ENCODE results near the gene VSTM1. TPM values are rescaled to one million over a fixed set of nuclear protein-coding genes. Genes with fewer than 3 reads are reported as not detected.

Gene VSTM1
- total RNA-seq, 2 donors from 2014 or later, result not detected

DNA sequence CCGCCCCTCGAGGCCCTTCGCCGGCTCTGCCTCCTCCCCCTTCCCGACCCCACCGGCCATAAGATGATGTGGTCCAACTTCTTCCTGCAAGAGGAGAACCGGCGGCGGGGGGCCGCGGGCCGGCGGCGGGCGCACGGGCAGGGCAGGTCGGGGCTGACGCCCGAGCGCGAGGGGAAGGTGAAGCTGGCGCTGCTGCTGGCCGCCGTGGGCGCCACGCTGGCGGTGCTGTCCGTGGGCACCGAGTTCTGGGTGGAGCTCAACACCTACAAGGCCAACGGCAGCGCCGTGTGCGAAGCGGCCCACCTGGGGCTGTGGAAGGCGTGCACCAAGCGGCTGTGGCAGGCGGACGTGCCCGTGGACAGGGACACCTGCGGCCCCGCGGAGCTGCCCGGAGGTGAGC lies 70.9 kb downstream of the VSTM1 start:
- Mint-ChIP-seq H3K9me3 (no peaks in the 10 kb centered on the region), H3K4me3 (no peak overlapping the region), H3K27me3 (ENCODE audit: insufficient read depth) (peaks cover 71% of the 10 kb centered on the region), H3K27ac (no peak overlapping the region), H3K36me3 (ENCODE audit: low read depth) (no peaks in the 10 kb centered on the region), H3K4me1 (peaks cover 6% of the 10 kb centered on the region)
- H3K36me3 ChIP-seq (ENCODE audit: control insufficient read depth, insufficient read depth, low read length), result no peaks in the 10 kb centered on the region
- 94 to 95% methylated on average over 15 to 43 of the region's 43 CpGs for WGBS, 2 experiments (ENCODE audit: insufficient coverage in 1 of 2, insufficient read length in 1 of 2)
- H3K27me3 ChIP-seq (ENCODE audit: control insufficient read depth, insufficient read depth, low read length, poor library complexity, severe bottlenecking), result peaks cover 53% of the 10 kb centered on the region
- no peaks in the 10 kb centered on the region for H3K9me3 ChIP-seq (ENCODE audit: control insufficient read depth, low read length)
- no peak overlapping the region for H3K9ac ChIP-seq (ENCODE audit: extremely low read depth, low read length, poor library complexity, severe bottlenecking)
- TF ChIP-seq CTCF (conservative IDR thresholded peaks at IDR 0.05), result no peak
- H3K4me3 ChIP-seq (ENCODE audit: low read length), result no peak overlapping the region
- no peak for DNase-seq
- no peaks in the 10 kb centered on the region for H3K4me1 ChIP-seq (ENCODE audit: control insufficient read depth, insufficient read depth, low read length)
- H3K27ac ChIP-seq (ENCODE audit: low read depth, low read length), result no peak overlapping the region

- no peak overlapping the region for H3K27ac Mint-ChIP-seq
- no peak for TF ChIP-seq CTCF (conservative IDR thresholded peaks at IDR 0.05)
- H3K36me3 Mint-ChIP-seq (ENCODE audit: low read depth), result no peaks in the 10 kb centered on the region
- H3K9ac ChIP-seq (ENCODE audit: extremely low read depth, low read length, poor library complexity, severe bottlenecking), result no peak overlapping the region
- DNase-seq, result no peak
- peaks cover under 1% of the 10 kb centered on the region for H3K4me1 Mint-ChIP-seq
- WGBS, 2 experiments (ENCODE audit: insufficient coverage in 1 of 2, insufficient read length in 1 of 2), result 92 to 96% methylated on average over 8 to 9 of the region's 9 CpGs
- peak overlapping the region; percentile 48 for H3K4me3 Mint-ChIP-seq
- peaks cover 53% of the 10 kb centered on the region for H3K27me3 ChIP-seq (ENCODE audit: control insufficient read depth, insufficient read depth, low read length, poor library complexity, severe bottlenecking)
- H3K27me3 Mint-ChIP-seq (ENCODE audit: insufficient read depth), result peaks cover 69% of the 10 kb centered on the region
- H3K4me3 ChIP-seq (ENCODE audit: low read length), result no peak overlapping the region
- no peaks in the 10 kb centered on the region for H3K36me3 ChIP-seq (ENCODE audit: control insufficient read depth, insufficient read depth, low read length)
- no peaks in the 10 kb centered on the region for H3K4me1 ChIP-seq (ENCODE audit: control insufficient read depth, insufficient read depth, low read length)
- no peaks in the 10 kb centered on the region for H3K9me3 Mint-ChIP-seq
- H3K9me3 ChIP-seq (ENCODE audit: control insufficient read depth, low read length), result no peaks in the 10 kb centered on the region
- H3K27ac ChIP-seq (ENCODE audit: low read depth, low read length), result no peak overlapping the region
Measured at GRCh38 chr19:53992211-53992610, 71.5 kb downstream of the VSTM1 start.

DNA sequence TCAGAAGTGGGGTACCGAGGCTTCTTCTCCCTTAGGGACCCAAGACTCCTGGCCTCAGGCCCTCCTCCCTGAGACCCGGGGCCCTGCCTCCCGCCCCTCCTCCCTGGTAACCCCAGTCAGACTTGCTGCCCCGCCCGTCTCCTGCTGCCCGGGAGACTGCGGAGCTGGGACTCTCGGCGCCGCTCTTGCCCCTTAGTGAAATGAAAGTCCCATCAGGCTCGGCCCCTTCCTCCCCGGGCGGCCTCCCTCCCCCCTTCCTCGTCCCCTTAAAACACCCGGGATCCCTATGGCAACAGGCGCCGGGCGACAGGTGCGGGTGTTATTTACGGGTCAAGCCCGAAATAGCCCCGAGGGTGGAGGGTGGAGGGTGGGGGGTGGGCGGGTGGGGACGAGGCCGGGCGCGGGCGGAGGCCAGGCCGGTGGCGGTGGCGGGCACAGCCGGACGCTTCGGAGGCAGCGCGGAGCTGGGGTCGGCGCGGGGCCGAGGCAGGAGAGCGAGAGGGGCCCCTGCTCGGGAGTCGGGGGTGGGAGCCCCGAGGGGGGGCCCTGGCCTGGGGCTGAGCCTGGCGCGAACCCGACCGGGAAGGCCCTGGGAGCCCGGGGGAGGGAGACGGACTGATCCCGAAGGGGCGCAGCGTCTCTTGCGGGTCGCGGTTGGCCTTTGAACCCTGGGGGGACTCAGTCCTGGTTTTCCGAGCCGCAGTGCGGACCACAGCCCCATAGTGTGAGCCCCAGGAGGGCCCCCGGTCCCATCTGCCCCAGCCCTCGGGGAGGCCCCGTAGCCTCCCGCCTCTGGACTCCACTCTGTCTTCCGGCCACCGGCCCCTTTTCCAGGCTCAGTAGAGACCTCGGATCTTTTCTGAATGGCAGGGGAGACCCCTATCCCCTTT lies 72.2 kb downstream of the VSTM1 start, which contains the start of gene CACNG6:
Gene CACNG6 (plus strand): TSS at position 414 of the 890 bp plus-strand sequence. CDS start 1,241 bp downstream, outside the sequence.
- TF ChIP-seq CTCF (conservative IDR thresholded peaks at IDR 0.05), result no peak
- Mint-ChIP-seq H3K27ac (no peak within 1 kb of the TSS), H3K4me3 (peak within 1 kb of the TSS; percentile 48), H3K4me1 (no peaks in the 10 kb centered on the region), H3K9me3 (no peaks in the 10 kb centered on the region), H3K36me3 (ENCODE audit: low read depth) (no peaks in the 10 kb centered on the region), H3K27me3 (ENCODE audit: insufficient read depth) (peaks cover 64% of the 10 kb centered on the region)
- Histone ChIP-seq H3K4me3 (ENCODE audit: low read length) (no peak within 1 kb of the TSS), H3K9me3 (ENCODE audit: control insufficient read depth, low read length) (no peaks in the 10 kb centered on the region), H3K9ac (ENCODE audit: extremely low read depth, low read length, poor library complexity, severe bottlenecking) (no peak within 1 kb of the TSS), H3K36me3 (ENCODE audit: control insufficient read depth, insufficient read depth, low read length) (no peaks in the 10 kb centered on the region), H3K27me3 (ENCODE audit: control insufficient read depth, insufficient read depth, low read length, poor library complexity, severe bottlenecking) (peaks cover 49% of the 10 kb centered on the region), H3K4me1 (ENCODE audit: control insufficient read depth, insufficient read depth, low read length) (no peaks in the 10 kb centered on the region), H3K27ac (ENCODE audit: low read depth, low read length) (no peak within 1 kb of the TSS)
- peak; percentile 86 for DNase-seq
- 23 to 34% methylated on average over 17 to 61 of the region's 66 CpGs for WGBS, 2 experiments (ENCODE audit: insufficient coverage in 1 of 2, insufficient read length in 1 of 2)

Other genes starting within 250 kb of the VSTM1 start
- gene NLRP12, start 239.6 kb downstream of the VSTM1 start, total RNA-seq, result 1 to 10 TPM in 1 of 2 donors, under 1 TPM in 1; 0.20 to 2.6 TPM
- 100 to 1,000 TPM; 112 to 157 TPM for gene MYADM, start 196.0 kb downstream of the VSTM1 start, total RNA-seq
- gene PRKCG, start 181.7 kb downstream of the VSTM1 start, total RNA-seq, result 1 to 10 TPM; 2.7 to 5.6 TPM
- gene CACNG7, start 154.6 kb downstream of the VSTM1 start, total RNA-seq, result 1 to 10 TPM; 2.7 to 3.4 TPM
- 1 to 10 TPM in 1 of 2 donors, under 1 TPM in 1; 0.48 to 4.8 TPM for gene CACNG8, start 101.0 kb downstream of the VSTM1 start, total RNA-seq
- gene CACNG6, start 72.3 kb downstream of the VSTM1 start, total RNA-seq, result 1 to 10 TPM in 1 of 2 donors, under 1 TPM in 1; 0.92 to 1.8 TPM
- not detected for gene TARM1, start 17.5 kb upstream of the VSTM1 start, total RNA-seq
- gene OSCAR, start 36.9 kb upstream of the VSTM1 start, total RNA-seq, result under 1 TPM; 0.20 to 0.44 TPM
- 100 to 1,000 TPM; 196 to 229 TPM for gene NDUFA3, start 39.0 kb upstream of the VSTM1 start, total RNA-seq
- 10 to 100 TPM; 19.5 to 21.6 TPM for gene TFPT, start 51.8 kb upstream of the VSTM1 start, total RNA-seq
- gene PRPF31, start 51.9 kb upstream of the VSTM1 start, total RNA-seq, result 10 to 100 TPM; 79.0 to 85.5 TPM
- gene CNOT3, start 73.9 kb upstream of the VSTM1 start, total RNA-seq, result 10 to 100 TPM; 78.9 to 82.7 TPM
- 1 to 10 TPM; 3.6 to 4.0 TPM for gene LENG1, start 95.8 kb upstream of the VSTM1 start, total RNA-seq
- 10 to 100 TPM; 32.7 to 46.6 TPM for gene TMC4, start 109.3 kb upstream of the VSTM1 start, total RNA-seq
- gene MBOAT7, start 125.7 kb upstream of the VSTM1 start, total RNA-seq, result 100 to 1,000 TPM; 126 to 131 TPM
- gene TSEN34, start 127.4 kb upstream of the VSTM1 start, total RNA-seq, result 10 to 100 TPM; 26.0 to 27.5 TPM
- gene RPS9, start 137.0 kb upstream of the VSTM1 start, total RNA-seq, result 1,000 to 10,000 TPM; 1,302 to 1,460 TPM
- not detected for gene LILRB3, start 159.1 kb upstream of the VSTM1 start, total RNA-seq
- not detected for gene LILRA6, start 178.9 kb upstream of the VSTM1 start, total RNA-seq
- not detected for gene LILRB5, start 193.4 kb upstream of the VSTM1 start, total RNA-seq
- gene LILRB2, start 217.2 kb upstream of the VSTM1 start, total RNA-seq, result not detected
- not detected for gene LILRA5, start 249.3 kb upstream of the VSTM1 start, total RNA-seq

All from endodermal cell (in vitro differentiated cells).